MM.1S (cell line): Measurements from ENCODE around the gene C1orf21.

Source experiments
- EZH2 ChIP-seq: fragments of 300-600 bp; sonication (generic); optimal IDR thresholded peaks from 2 replicates; pipeline ENCODE3; 2017; ENCODE audit warnings: low read depth, mild to moderate bottlenecking, antibody characterized with exemption, low read length, mixed read lengths
- EZH2phosphoT487 ChIP-seq: fragments of 300-600 bp; sonication (generic); IDR thresholded peaks from 2 replicates; pipeline ENCODE4 v1.6.1; 2018; ENCODE audit warnings: antibody characterized with exemption, low read length
- TF ChIP-seq, protein P1 (sequence below): fragments of 300-600 bp; sonication (generic); IDR thresholded peaks from 2 replicates; pipeline ENCODE4 v1.5.1; 2016; ENCODE audit warnings: antibody characterized with exemption, low read length, mixed read lengths

- TF ChIP-seq, protein P1, sequence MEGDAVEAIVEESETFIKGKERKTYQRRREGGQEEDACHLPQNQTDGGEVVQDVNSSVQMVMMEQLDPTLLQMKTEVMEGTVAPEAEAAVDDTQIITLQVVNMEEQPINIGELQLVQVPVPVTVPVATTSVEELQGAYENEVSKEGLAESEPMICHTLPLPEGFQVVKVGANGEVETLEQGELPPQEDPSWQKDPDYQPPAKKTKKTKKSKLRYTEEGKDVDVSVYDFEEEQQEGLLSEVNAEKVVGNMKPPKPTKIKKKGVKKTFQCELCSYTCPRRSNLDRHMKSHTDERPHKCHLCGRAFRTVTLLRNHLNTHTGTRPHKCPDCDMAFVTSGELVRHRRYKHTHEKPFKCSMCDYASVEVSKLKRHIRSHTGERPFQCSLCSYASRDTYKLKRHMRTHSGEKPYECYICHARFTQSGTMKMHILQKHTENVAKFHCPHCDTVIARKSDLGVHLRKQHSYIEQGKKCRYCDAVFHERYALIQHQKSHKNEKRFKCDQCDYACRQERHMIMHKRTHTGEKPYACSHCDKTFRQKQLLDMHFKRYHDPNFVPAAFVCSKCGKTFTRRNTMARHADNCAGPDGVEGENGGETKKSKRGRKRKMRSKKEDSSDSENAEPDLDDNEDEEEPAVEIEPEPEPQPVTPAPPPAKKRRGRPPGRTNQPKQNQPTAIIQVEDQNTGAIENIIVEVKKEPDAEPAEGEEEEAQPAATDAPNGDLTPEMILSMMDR = no peak
- no peak for TF ChIP-seq EZH2
- no peak for TF ChIP-seq EZH2phosphoT487
Observed at GRCh38 chr1:184633785-184634184, 247.0 kb downstream of the C1orf21 start.
